GM12878 (cell line): ENCODE results near the gene SEMA3G. TPM values are rescaled to one million over a fixed set of nuclear protein-coding genes. Genes with fewer than 3 reads are reported as not detected.

ENCODE experiments used
- ATAC-seq: fragments of 200-7000 bp; cut with Tn5 transposase; 3 replicates; pipeline ENCODE4 v1.9.1; 2020; ENCODE audit warnings: mild to moderate bottlenecking, moderate library complexity
- BruUV-seq: library from RNA; stranded (reverse); fragments of 400-500 nt; replicated peaks from 2 replicates; lab custom pipeline; 2021; lab: Mats Ljungman, UMichigan
- CTCF ChIA-PET: fragments of 300-600 bp; sonication (Branson Sonifier 250); formaldehyde crosslinking; extraction: SDS; loops from one replicate; lab custom pipeline; 2021; ENCODE audit warnings: inconsistent platforms; lab: Yijun Ruan, JAX
- POLR2A ChIA-PET: fragments of 350-600 bp; formaldehyde crosslinking; extraction: SDS; loops from one replicate; lab custom pipeline; 2021; ENCODE audit warnings: inconsistent platforms; lab: Charles Lee
- RAD21 ChIA-PET: fragments of 300-600 bp; sonication (Branson Sonifier 250); formaldehyde crosslinking; loops from one replicate; lab custom pipeline; 2023; ENCODE audit warnings: antibody characterized with exemption; ENCODE audit not compliant: unreplicated experiment; lab: Charles Lee
- SMC1A ChIA-PET: fragments of 300-600 bp; sonication (Branson Sonifier 250); formaldehyde crosslinking; loops from one replicate; lab custom pipeline; 2023; ENCODE audit not compliant: unreplicated experiment, uncharacterized antibody; lab: Charles Lee
- DNase-seq: peaks from one replicate; pipeline ENCODE4 v3.0.0-alpha.2; 2011; ENCODE audit warnings: low read depth, low spot score
- FAIRE-seq: peaks from 3 replicates; lab custom pipeline; 2011; peaks lifted over from hg19 to GRCh38; lab: Jason Lieb, UNC
- H2AFZ ChIP-seq: 2 replicates; pipeline ENCODE4 v1.6.0; 2011; ENCODE audit warnings: low read depth, low read length, control low read depth; ENCODE audit not compliant: control insufficient read depth
- H3K27ac ChIP-seq: 2 replicates; pipeline ENCODE4 v1.5.1; 2011; ENCODE audit warnings: control low read depth; ENCODE audit not compliant: control insufficient read depth, insufficient read depth
- H3K27me3 ChIP-seq, 2 experiments: replicated peaks in 1 of 2; 2 replicates each; pipeline versions ENCODE4 v1.6.0 to v1.6.1; 2011; ENCODE audit warnings: low read length in 1 of 2; ENCODE audit not compliant: control insufficient read depth in 2 of 2, insufficient read depth in 2 of 2
- H3K36me3 ChIP-seq, 2 experiments: 2 replicates each; pipeline ENCODE4 v1.5.1; 2011; ENCODE audit warnings: low read length in 1 of 2; ENCODE audit not compliant: control insufficient read depth in 2 of 2, insufficient read depth in 2 of 2
- H3K4me1 ChIP-seq: 2 replicates; pipeline ENCODE4 v1.6.1; 2011; ENCODE audit warnings: mild to moderate bottlenecking, low read length, moderate library complexity, mixed read lengths; ENCODE audit not compliant: control insufficient read depth, insufficient read depth
- H3K4me2 ChIP-seq: 2 replicates; pipeline ENCODE4 v1.6.0; 2011; ENCODE audit warnings: control low read depth; ENCODE audit not compliant: control insufficient read depth, insufficient read depth
- H3K4me3 ChIP-seq: fragments of 200-600 bp; sonication (generic); 2 replicates; pipeline ENCODE4 v1.5.1; 2016
- H3K79me2 ChIP-seq: 2 replicates; pipeline ENCODE4 v1.6.0; 2011; ENCODE audit warnings: low read length; ENCODE audit not compliant: control insufficient read depth, insufficient read depth
- H3K9ac ChIP-seq: 2 replicates; pipeline ENCODE4 v1.8.0; 2011; ENCODE audit warnings: low read length, control low read depth, mixed read lengths; ENCODE audit not compliant: control insufficient read depth, insufficient read depth
- H3K9me3 ChIP-seq: replicated peaks from 3 replicates; pipeline ENCODE4 v1.5.1; 2011; ENCODE audit warnings: mild to moderate bottlenecking, low read length; ENCODE audit not compliant: control insufficient read depth, insufficient read depth
- H4K20me1 ChIP-seq: 2 replicates; pipeline ENCODE4 v1.6.0; 2011; ENCODE audit not compliant: control insufficient read depth, insufficient read depth
- CBFB ChIP-seq: IDR thresholded peaks from 2 replicates; pipeline ENCODE4 v1.6.1; 2016; ENCODE audit warnings: antibody characterized with exemption, low read depth
- ETV6 ChIP-seq, 2 experiments: fragments of 450-650 bp in 1 of 2; IDR thresholded peaks in 1 of 2; conservative IDR thresholded peaks in 1 of 2; 2 replicates each; pipeline ENCODE4 v1.6.1; 2014; ENCODE audit warnings: antibody characterized with exemption in 1 of 2, borderline replicate concordance in 1 of 2, low read depth in 1 of 2, mild to moderate bottlenecking in 1 of 2, moderate library complexity in 1 of 2
- ZNF622 ChIP-seq: fragments of 450-650 bp; IDR thresholded peaks from 2 replicates; pipeline ENCODE4 v1.6.1; 2017; ENCODE audit warnings: mild to moderate bottlenecking, inconsistent platforms
- WGBS: methylation state at CpG from one replicate; pipeline ENCODE4 v1.1.6; 2016; ENCODE audit warnings: low lambda C conversion rate; ENCODE audit not compliant: insufficient replicate concordance, insufficient coverage; ENCODE audit errors: missing lambda C conversion rate; 5-methylcytosine and 5-hydroxymethylcytosine counted together
- in situ Hi-C: fragments of 300-500 bp; cut with MboI; formaldehyde crosslinking; loops from 9 replicates; pipeline ENCODE4 v1.14.3; 2018; ENCODE audit warnings: mixed read lengths
- intact Hi-C: fragments of 100-400 bp; cut with micrococcal nuclease; formaldehyde crosslinking; loops from one replicate; pipeline ENCODE4 v1.14.2; 2022; ENCODE audit not compliant: unreplicated experiment
- polyA plus RNA-seq, 11 experiments: library from polyadenylated mRNA; depleted of rRNA in 4 of 11; unstranded in 6 of 11; stranded (reverse) in 5 of 11; fragments of >200 nt; fragmentation: Nextera tagmentation in 4 of 11; fragmentation: Illumina TruSeq in 1 of 11; extraction: Ambion mirVana in 4 of 11; extraction: Trizol in 1 of 11; gene quantifications; 1 replicate in 1 of 11; 2 replicates in 10 of 11; pipeline versions ENCODE4 v1.2.1 to v1.2.3, GENCODE V29; 2011 to 2016; ENCODE audit warnings: inconsistent platforms in 2 of 11, missing spikeins in 2 of 11, low read depth in 1 of 11
- total RNA-seq, 4 experiments: library from RNA; depleted of rRNA in 3 of 4; stranded (reverse); fragments of >200 nt in 3 of 4; fragmentation: Illumina TruSeq in 1 of 4; extraction: Trizol in 1 of 4; gene quantifications; 2 replicates each; pipeline versions ENCODE4 v1.2.1 to v1.2.3, GENCODE V29; 2013 to 2021
- TF ChIP-seq, protein P1 (sequence below): fragments of 150-350 bp; IDR thresholded peaks from 2 replicates; pipeline ENCODE4 v1.6.1; 2016; ENCODE audit warnings: low read depth, low read length
- TF ChIP-seq, protein P2 (sequence below): fragments of 450-650 bp; IDR thresholded peaks from 2 replicates; pipeline ENCODE4 v1.6.1; 2018; ENCODE audit warnings: borderline replicate concordance, mild to moderate bottlenecking; ENCODE audit not compliant: partially characterized antibody
- TF ChIP-seq, protein P3 (sequence below): fragments of 450-650 bp; IDR thresholded peaks from 2 replicates; pipeline ENCODE4 v1.6.1; 2017; ENCODE audit warnings: low read depth, mild to moderate bottlenecking, moderate library complexity

SEMA3G gene
- total and polyA plus RNA-seq, 10 of the 15 experiments (the other 5 are each of a cell fraction or from before 2014, with no cell fraction given): 0.03 to 0.04 TPM; not detected in 8

DNA sequence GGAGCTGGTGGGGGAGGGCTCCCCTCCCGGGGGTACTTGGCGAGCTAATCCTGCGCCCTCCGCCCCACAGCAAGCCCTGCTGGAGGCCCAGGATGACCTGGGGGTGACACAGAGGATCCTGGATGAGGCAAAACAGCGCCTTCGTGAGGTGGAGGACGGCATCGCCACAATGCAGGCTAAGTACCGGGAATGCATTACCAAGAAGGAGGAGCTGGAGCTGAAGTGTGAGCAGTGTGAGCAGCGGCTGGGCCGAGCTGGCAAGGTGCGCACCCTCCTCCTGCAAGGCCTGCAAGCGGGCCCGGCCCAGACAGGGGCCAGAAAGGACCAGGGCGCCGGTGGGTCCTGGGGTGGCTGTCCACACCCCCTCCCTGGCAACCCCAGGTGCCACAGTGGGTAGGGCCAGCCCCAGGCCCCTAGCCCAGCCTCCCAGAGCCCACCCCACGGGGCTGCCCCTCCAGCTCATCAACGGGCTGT is 56.5 kb downstream of the SEMA3G start:
- Histone ChIP-seq H3K4me3 (no peak overlapping the region), H3K27me3 (no peaks in the 10 kb centered on the region), H3K4me1 (no peaks in the 10 kb centered on the region; the same call in 1 of the 2 replicates), H3K4me2 (no peak overlapping the region), H3K36me3 (no peaks in the 10 kb centered on the region), H3K27ac (no peak overlapping the region), H3K9me3 (no peaks in the 10 kb centered on the region), H3K9ac (no peak overlapping the region), H2AFZ (no peak overlapping the region), H3K79me2 (no peaks in the 10 kb centered on the region), H4K20me1 (no peaks in the 10 kb centered on the region)
- POLR2A ChIA-PET: interaction anchor here (0.5 kb wide), 1 partner anchor 155 kb away, joined by 4 read pairs; no protein-coding TSS in a partner anchor
- 76% methylated on average over 18 of the region's 18 CpGs for WGBS
- intact Hi-C loops: no loop called here
- SMC1A ChIA-PET: interaction anchor here (1.5 to 2.0 kb wide), 2 partner anchors 40 to 49 kb away, joined by 3 to 4 read pairs; no protein-coding TSS in a partner anchor
- CTCF ChIA-PET: interaction anchor here (1.2 to 2.7 kb wide), 3 partner anchors 14 to 58 kb away, joined by 4 to 8 read pairs (median 6); partner anchors contain the start of gene SEMA3G
- no peak for DNase-seq
- BruUV-seq: no TSS peak
- TF ChIP-seq, protein P1, sequence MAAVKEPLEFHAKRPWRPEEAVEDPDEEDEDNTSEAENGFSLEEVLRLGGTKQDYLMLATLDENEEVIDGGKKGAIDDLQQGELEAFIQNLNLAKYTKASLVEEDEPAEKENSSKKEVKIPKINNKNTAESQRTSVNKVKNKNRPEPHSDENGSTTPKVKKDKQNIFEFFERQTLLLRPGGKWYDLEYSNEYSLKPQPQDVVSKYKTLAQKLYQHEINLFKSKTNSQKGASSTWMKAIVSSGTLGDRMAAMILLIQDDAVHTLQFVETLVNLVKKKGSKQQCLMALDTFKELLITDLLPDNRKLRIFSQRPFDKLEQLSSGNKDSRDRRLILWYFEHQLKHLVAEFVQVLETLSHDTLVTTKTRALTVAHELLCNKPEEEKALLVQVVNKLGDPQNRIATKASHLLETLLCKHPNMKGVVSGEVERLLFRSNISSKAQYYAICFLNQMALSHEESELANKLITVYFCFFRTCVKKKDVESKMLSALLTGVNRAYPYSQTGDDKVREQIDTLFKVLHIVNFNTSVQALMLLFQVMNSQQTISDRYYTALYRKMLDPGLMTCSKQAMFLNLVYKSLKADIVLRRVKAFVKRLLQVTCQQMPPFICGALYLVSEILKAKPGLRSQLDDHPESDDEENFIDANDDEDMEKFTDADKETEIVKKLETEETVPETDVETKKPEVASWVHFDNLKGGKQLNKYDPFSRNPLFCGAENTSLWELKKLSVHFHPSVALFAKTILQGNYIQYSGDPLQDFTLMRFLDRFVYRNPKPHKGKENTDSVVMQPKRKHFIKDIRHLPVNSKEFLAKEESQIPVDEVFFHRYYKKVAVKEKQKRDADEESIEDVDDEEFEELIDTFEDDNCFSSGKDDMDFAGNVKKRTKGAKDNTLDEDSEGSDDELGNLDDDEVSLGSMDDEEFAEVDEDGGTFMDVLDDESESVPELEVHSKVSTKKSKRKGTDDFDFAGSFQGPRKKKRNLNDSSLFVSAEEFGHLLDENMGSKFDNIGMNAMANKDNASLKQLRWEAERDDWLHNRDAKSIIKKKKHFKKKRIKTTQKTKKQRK: no peak
- TF ChIP-seq ETV6 (conservative IDR thresholded peaks at IDR 0.05 in 1 of 2, IDR thresholded peaks at IDR 0.05 in 1 of 2; ENCODE audit: borderline replicate concordance in 1 of 2, low read depth in 1 of 2) (no peak), ZNF622 (no peak), CBFB (no peak)
- TF ChIP-seq, protein P2, sequence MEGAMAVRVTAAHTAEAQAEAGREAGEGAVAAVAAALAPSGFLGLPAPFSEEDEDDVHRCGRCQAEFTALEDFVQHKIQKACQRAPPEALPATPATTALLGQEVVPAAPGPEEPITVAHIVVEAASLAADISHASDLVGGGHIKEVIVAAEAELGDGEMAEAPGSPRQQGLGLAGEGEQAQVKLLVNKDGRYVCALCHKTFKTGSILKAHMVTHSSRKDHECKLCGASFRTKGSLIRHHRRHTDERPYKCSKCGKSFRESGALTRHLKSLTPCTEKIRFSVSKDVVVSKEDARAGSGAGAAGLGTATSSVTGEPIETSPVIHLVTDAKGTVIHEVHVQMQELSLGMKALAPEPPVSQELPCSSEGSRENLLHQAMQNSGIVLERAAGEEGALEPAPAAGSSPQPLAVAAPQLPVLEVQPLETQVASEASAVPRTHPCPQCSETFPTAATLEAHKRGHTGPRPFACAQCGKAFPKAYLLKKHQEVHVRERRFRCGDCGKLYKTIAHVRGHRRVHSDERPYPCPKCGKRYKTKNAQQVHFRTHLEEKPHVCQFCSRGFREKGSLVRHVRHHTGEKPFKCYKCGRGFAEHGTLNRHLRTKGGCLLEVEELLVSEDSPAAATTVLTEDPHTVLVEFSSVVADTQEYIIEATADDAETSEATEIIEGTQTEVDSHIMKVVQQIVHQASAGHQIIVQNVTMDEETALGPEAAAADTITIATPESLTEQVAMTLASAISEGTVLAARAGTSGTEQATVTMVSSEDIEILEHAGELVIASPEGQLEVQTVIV: no peak
- TF ChIP-seq, protein P3, sequence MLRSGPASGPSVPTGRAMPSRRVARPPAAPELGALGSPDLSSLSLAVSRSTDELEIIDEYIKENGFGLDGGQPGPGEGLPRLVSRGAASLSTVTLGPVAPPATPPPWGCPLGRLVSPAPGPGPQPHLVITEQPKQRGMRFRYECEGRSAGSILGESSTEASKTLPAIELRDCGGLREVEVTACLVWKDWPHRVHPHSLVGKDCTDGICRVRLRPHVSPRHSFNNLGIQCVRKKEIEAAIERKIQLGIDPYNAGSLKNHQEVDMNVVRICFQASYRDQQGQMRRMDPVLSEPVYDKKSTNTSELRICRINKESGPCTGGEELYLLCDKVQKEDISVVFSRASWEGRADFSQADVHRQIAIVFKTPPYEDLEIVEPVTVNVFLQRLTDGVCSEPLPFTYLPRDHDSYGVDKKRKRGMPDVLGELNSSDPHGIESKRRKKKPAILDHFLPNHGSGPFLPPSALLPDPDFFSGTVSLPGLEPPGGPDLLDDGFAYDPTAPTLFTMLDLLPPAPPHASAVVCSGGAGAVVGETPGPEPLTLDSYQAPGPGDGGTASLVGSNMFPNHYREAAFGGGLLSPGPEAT: no peak
- in situ Hi-C loops: no loop called here
- ATAC-seq: no peak
- no peak for FAIRE-seq
- RAD21 ChIA-PET: interaction anchor here (1.4 kb wide), 1 partner anchor 99 kb away, joined by 4 read pairs; no protein-coding TSS in a partner anchor
